IMR-90 (cell line): ENCODE results near the gene HDAC7. TPM values are rescaled to one million over a fixed set of nuclear protein-coding genes. Genes with fewer than 3 reads are reported as not detected.

Experiments
- ATAC-seq: fragments of 200-7000 bp; cut with Tn5 transposase; 2 replicates; pipeline ENCODE4 v1.9.1; 2020; ENCODE audit warnings: low read depth, mild to moderate bottlenecking, moderate library complexity
- BruUV-seq: library from RNA; stranded (reverse); fragments of 400-500 nt; replicated peaks from 2 replicates; lab custom pipeline; 2021; lab: Mats Ljungman, UMichigan
- CTCF ChIA-PET: fragments of 300-600 bp; formaldehyde crosslinking; extraction: SDS; loops from one replicate; lab custom pipeline; 2021; ENCODE audit warnings: antibody characterized with exemption; lab: Yijun Ruan, JAX
- POLR2A ChIA-PET: fragments of 300-600 bp; sonication (Branson Sonifier 250); formaldehyde crosslinking; loops from one replicate; lab custom pipeline; 2022; ENCODE audit warnings: antibody characterized with exemption; ENCODE audit not compliant: unreplicated experiment; lab: Charles Lee
- DNase-seq: peaks from one replicate; pipeline ENCODE4 v3.0.0; 2013
- H2AFZ ChIP-seq: replicated peaks from 2 replicates; pipeline ENCODE3; 2013; ENCODE audit warnings: low read length, mild to moderate bottlenecking; ENCODE audit not compliant: poor library complexity
- H2AK5ac ChIP-seq: 2 replicates; pipeline ENCODE4 v1.6.1; 2013; ENCODE audit warnings: low read depth, low read length, inconsistent platforms
- H2AK9ac ChIP-seq: replicated peaks from 2 replicates; pipeline ENCODE3; 2013; ENCODE audit warnings: mild to moderate bottlenecking, low read depth, low read length, moderate library complexity; ENCODE audit not compliant: poor library complexity
- H2BK120ac ChIP-seq: 2 replicates; pipeline ENCODE4 v1.6.1; 2013; ENCODE audit warnings: low read depth, low read length, inconsistent platforms
- H2BK15ac ChIP-seq: 3 replicates; pipeline ENCODE4 v1.6.1; 2013; ENCODE audit warnings: low read depth, low read length, inconsistent platforms
- H2BK20ac ChIP-seq: 2 replicates; pipeline ENCODE4 v1.6.1; 2013; ENCODE audit warnings: low read depth, mild to moderate bottlenecking, inconsistent platforms, low read length, moderate library complexity
- H2BK5ac ChIP-seq: 2 replicates; pipeline ENCODE4 v1.6.1; 2013; ENCODE audit warnings: mild to moderate bottlenecking, low read depth, low read length, inconsistent platforms; ENCODE audit not compliant: poor library complexity, severe bottlenecking
- H3K14ac ChIP-seq: replicated peaks from 2 replicates; pipeline ENCODE4 v1.6.1; 2013; ENCODE audit warnings: low read depth, low read length, inconsistent platforms
- H3K18ac ChIP-seq: 2 replicates; pipeline ENCODE4 v1.6.1; 2013; ENCODE audit warnings: low read depth, low read length, control low read depth
- H3K23ac ChIP-seq: 2 replicates; pipeline ENCODE4 v1.6.1; 2013; ENCODE audit warnings: low read depth, low read length, inconsistent platforms
- H3K27ac ChIP-seq: 2 replicates; pipeline ENCODE4 v1.5.1; 2013; ENCODE audit warnings: mild to moderate bottlenecking, control low read depth, low read length; ENCODE audit not compliant: insufficient read depth
- H3K27me3 ChIP-seq: 2 replicates; pipeline ENCODE4 v1.6.1; 2013; ENCODE audit warnings: low read length; ENCODE audit not compliant: control insufficient read depth, insufficient read depth
- H3K36me3 ChIP-seq: 2 replicates; pipeline ENCODE4 v1.6.1; 2013; ENCODE audit warnings: low read length, mixed read lengths; ENCODE audit not compliant: control insufficient read depth, insufficient read depth
- H3K4ac ChIP-seq: 2 replicates; pipeline ENCODE4 v1.6.1; 2013; ENCODE audit warnings: low read depth, low read length, inconsistent platforms
- H3K4me1 ChIP-seq: 2 replicates; pipeline ENCODE4 v1.6.1; 2013; ENCODE audit warnings: low read length, mixed read lengths; ENCODE audit not compliant: control insufficient read depth, insufficient read depth
- H3K4me2 ChIP-seq: 2 replicates; pipeline ENCODE4 v1.6.1; 2013; ENCODE audit warnings: low read depth, mild to moderate bottlenecking, control low read depth, low read length, moderate library complexity
- H3K4me3 ChIP-seq: 2 replicates; pipeline ENCODE4 v1.5.1; 2013; ENCODE audit warnings: low read depth, mild to moderate bottlenecking, control low read depth, low read length, moderate library complexity; ENCODE audit not compliant: insufficient read depth
- H3K56ac ChIP-seq: 2 replicates; pipeline ENCODE4 v1.6.1; 2013; ENCODE audit warnings: low read length, inconsistent platforms; ENCODE audit not compliant: insufficient read depth; ENCODE audit errors: extremely low read depth
- H3K79me1 ChIP-seq, 2 experiments: 2 replicates each; pipeline ENCODE4 v1.6.1; 2013; ENCODE audit warnings: low read length in 2 of 2, inconsistent platforms in 1 of 2, low read depth in 1 of 2
- H3K9ac ChIP-seq: 2 replicates; pipeline ENCODE4 v1.6.1; 2013; ENCODE audit warnings: low read depth, low read length, control low read depth
- H3K9me1 ChIP-seq: 2 replicates; pipeline ENCODE4 v1.6.1; 2013; ENCODE audit warnings: low read length, inconsistent platforms; ENCODE audit not compliant: insufficient read depth
- H3K9me3 ChIP-seq: 2 replicates; pipeline ENCODE4 v1.6.1; 2013; ENCODE audit warnings: low read length; ENCODE audit not compliant: control insufficient read depth, insufficient read depth
- H4K20me1 ChIP-seq: 2 replicates; pipeline ENCODE4 v1.6.1; 2013; ENCODE audit warnings: low read length, inconsistent platforms; ENCODE audit not compliant: insufficient read depth
- H4K5ac ChIP-seq: 2 replicates; pipeline ENCODE4 v1.6.1; 2013; ENCODE audit warnings: mild to moderate bottlenecking, low read depth, low read length, control low read depth
- H4K8ac ChIP-seq, 2 experiments: 2 replicates each; pipeline ENCODE4 v1.6.1; 2013; ENCODE audit warnings: low read depth in 2 of 2, low read length in 2 of 2, control low read depth in 1 of 2, inconsistent platforms in 1 of 2
- H4K91ac ChIP-seq: 2 replicates; pipeline ENCODE4 v1.6.1; 2013; ENCODE audit warnings: low read depth, low read length, inconsistent platforms; ENCODE audit not compliant: insufficient read depth
- BHLHE40 ChIP-seq: fragments of 150-350 bp; IDR thresholded peaks from 2 replicates; pipeline ENCODE4 v1.6.1; 2016; ENCODE audit warnings: mild to moderate bottlenecking, low read depth, low read length
- CEBPB ChIP-seq: IDR thresholded peaks from 2 replicates; pipeline ENCODE4 v1.6.1; 2012; ENCODE audit warnings: low read depth, low read length, improper control_type of control experiment
- ELK1 ChIP-seq: fragments of 150-350 bp; IDR thresholded peaks from 2 replicates; pipeline ENCODE4 v1.6.1; 2016; ENCODE audit warnings: low read depth, mild to moderate bottlenecking, low read length, moderate library complexity, borderline replicate concordance
- FOS ChIP-seq: fragments of 150-350 bp; IDR thresholded peaks from 2 replicates; pipeline ENCODE4 v1.6.1; 2016; ENCODE audit warnings: low read depth, low read length
- MAFK ChIP-seq: IDR thresholded peaks from 2 replicates; pipeline ENCODE4 v1.6.1; 2012; ENCODE audit warnings: low read depth, low read length, improper control_type of control experiment
- RAD21 ChIP-seq: IDR thresholded peaks from 2 replicates; pipeline ENCODE4 v1.6.1; 2012; ENCODE audit warnings: low read length, improper control_type of control experiment
- USF2 ChIP-seq: fragments of 150-350 bp; IDR thresholded peaks from 2 replicates; pipeline ENCODE4 v1.6.1; 2017; ENCODE audit warnings: mild to moderate bottlenecking, antibody characterized with exemption, low read length, low read depth
- WGBS, 2 experiments: methylation state at CpG; one replicate each; pipeline versions ENCODE4 v1.1.5 to v1.1.7; 2013; ENCODE audit warnings: missing lambda C conversion rate in 2 of 2; ENCODE audit not compliant: insufficient read length in 1 of 2; ENCODE audit errors: extremely low coverage in 2 of 2; 5-methylcytosine and 5-hydroxymethylcytosine counted together
- dilution Hi-C: fragments of 300-500 bp; cut with HindIII; formaldehyde crosslinking; loops from one replicate; pipeline ENCODE4 v1.14.3; 2018; ENCODE audit warnings: low sequenced_read_pairs; ENCODE audit not compliant: unreplicated experiment
- in situ Hi-C: fragments of 300-500 bp; cut with MboI; formaldehyde crosslinking; loops from 3 replicates; pipeline ENCODE4 v1.14.3; 2019; ENCODE audit warnings: low sequenced_read_pairs, inconsistent platforms, mixed read lengths
- intact Hi-C: fragments of 100-400 bp; cut with micrococcal nuclease; formaldehyde crosslinking; loops from 2 replicates; pipeline ENCODE4 v1.10.0; 2022
- polyA plus RNA-seq, 3 experiments: library from polyadenylated mRNA; depleted of rRNA; stranded (reverse); fragments of >200 nt; gene quantifications; 2 replicates each; pipeline ENCODE4 v1.2.3, GENCODE V29; 2012; ENCODE audit warnings: low replicate concordance in 1 of 3
- total RNA-seq: library from RNA; depleted of rRNA; stranded (reverse); fragments of >200 nt; gene quantifications from 2 replicates; pipeline ENCODE4 v1.2.3, GENCODE V29; 2012
- TF ChIP-seq, protein P1 (sequence below): conservative IDR thresholded peaks from 2 replicates; pipeline ENCODE4 v1.5.1; 2012; ENCODE audit warnings: mild to moderate bottlenecking, low read depth, low read length, improper control_type of control experiment

The HDAC7 gene
- total and polyA plus RNA-seq, 2 of the 4 experiments (the other 2 are of a cell fraction): 10.4 to 64.7 TPM

- no peaks in the 10 kb centered on the region for H3K27me3 ChIP-seq
- no peak overlapping the region; the same call in 1 of the 2 replicates for H2BK20ac ChIP-seq
- no peak overlapping the region for H4K5ac ChIP-seq
- H2AK9ac ChIP-seq: no peak overlapping the region
- no peak overlapping the region for H3K14ac ChIP-seq
- peaks cover 19% of the 10 kb centered on the region for H3K9me1 ChIP-seq
- in situ Hi-C loops: no loop called here
- no peak overlapping the region for H3K4me2 ChIP-seq
- TF ChIP-seq, protein P1, sequence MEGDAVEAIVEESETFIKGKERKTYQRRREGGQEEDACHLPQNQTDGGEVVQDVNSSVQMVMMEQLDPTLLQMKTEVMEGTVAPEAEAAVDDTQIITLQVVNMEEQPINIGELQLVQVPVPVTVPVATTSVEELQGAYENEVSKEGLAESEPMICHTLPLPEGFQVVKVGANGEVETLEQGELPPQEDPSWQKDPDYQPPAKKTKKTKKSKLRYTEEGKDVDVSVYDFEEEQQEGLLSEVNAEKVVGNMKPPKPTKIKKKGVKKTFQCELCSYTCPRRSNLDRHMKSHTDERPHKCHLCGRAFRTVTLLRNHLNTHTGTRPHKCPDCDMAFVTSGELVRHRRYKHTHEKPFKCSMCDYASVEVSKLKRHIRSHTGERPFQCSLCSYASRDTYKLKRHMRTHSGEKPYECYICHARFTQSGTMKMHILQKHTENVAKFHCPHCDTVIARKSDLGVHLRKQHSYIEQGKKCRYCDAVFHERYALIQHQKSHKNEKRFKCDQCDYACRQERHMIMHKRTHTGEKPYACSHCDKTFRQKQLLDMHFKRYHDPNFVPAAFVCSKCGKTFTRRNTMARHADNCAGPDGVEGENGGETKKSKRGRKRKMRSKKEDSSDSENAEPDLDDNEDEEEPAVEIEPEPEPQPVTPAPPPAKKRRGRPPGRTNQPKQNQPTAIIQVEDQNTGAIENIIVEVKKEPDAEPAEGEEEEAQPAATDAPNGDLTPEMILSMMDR: no peak
- TF ChIP-seq MAFK (no peak), BHLHE40 (no peak), USF2 (no peak), CEBPB (no peak), FOS (no peak), ELK1 (no peak), RAD21 (no peak)
- dilution Hi-C loops: no loop called here
- ATAC-seq (no peak), DNase-seq (no peak)
- H2AK5ac ChIP-seq: peak overlapping the region; percentile 40; the same call in 1 of the 2 replicates
- 100% methylated on average over 1 of the region's 5 CpGs; no CpG with 5 or more reads in 1 of the 2 experiments for whole genome bisulfite sequencing, 2 experiments
- no peak overlapping the region for H4K91ac ChIP-seq
- ChIA-PET POLR2A (no interaction called here), CTCF (interaction anchor here (1.1 kb wide), 1 partner anchor 14 kb away, joined by 3 read pairs; no protein-coding TSS in a partner anchor)
- no peak overlapping the region for H3K27ac ChIP-seq
- H3K79me1 ChIP-seq: peaks cover 0 to 16% of the 10 kb centered on the region in 2 experiments; a peak in 2 of 4 replicates
- H3K9me3 ChIP-seq: no peaks in the 10 kb centered on the region
- peak overlapping the region; percentile 39 for H2BK120ac ChIP-seq
- no peaks in the 10 kb centered on the region for H3K36me3 ChIP-seq
- no peak overlapping the region for H3K4me3 ChIP-seq
- H2BK5ac ChIP-seq: no peak overlapping the region
- H2BK15ac ChIP-seq: peak overlapping the region; percentile 21; the same call in 1 of the 3 replicates
- peaks cover 23% of the 10 kb centered on the region for H3K4me1 ChIP-seq
- no peak overlapping the region for H3K23ac ChIP-seq
- H2AFZ ChIP-seq: no peak overlapping the region
- no TSS peak for BruUV-seq
- no peak overlapping the region for H3K56ac ChIP-seq
- H4K20me1 ChIP-seq: peaks cover 5% of the 10 kb centered on the region
- 0 out of 2 replicates have a peak overlapping the region, but pooled peaks have one; percentile 58 for H3K4ac ChIP-seq
- no peak overlapping the region for H3K18ac ChIP-seq
- no peak overlapping the region for H3K9ac ChIP-seq
- H4K8ac ChIP-seq: no peak overlapping the region; a peak in 1 of 4 replicates
- intact Hi-C loops: no loop called here
Measured at GRCh38 chr12:47823422-47824086, 3.9 kb upstream of the HDAC7 start.
